ENCODE data around the gene CD180. TPM values are rescaled to one million over a fixed set of nuclear protein-coding genes. Genes with fewer than 3 reads are reported as not detected.
A peak's percentile ranks its signal among the peaks of the same experiment; 100 is the strongest.

Gene CD180
- total and polyA plus RNA-seq, 4 donors: 0.59 to 2.6 (median 2.2) TPM

DNA sequence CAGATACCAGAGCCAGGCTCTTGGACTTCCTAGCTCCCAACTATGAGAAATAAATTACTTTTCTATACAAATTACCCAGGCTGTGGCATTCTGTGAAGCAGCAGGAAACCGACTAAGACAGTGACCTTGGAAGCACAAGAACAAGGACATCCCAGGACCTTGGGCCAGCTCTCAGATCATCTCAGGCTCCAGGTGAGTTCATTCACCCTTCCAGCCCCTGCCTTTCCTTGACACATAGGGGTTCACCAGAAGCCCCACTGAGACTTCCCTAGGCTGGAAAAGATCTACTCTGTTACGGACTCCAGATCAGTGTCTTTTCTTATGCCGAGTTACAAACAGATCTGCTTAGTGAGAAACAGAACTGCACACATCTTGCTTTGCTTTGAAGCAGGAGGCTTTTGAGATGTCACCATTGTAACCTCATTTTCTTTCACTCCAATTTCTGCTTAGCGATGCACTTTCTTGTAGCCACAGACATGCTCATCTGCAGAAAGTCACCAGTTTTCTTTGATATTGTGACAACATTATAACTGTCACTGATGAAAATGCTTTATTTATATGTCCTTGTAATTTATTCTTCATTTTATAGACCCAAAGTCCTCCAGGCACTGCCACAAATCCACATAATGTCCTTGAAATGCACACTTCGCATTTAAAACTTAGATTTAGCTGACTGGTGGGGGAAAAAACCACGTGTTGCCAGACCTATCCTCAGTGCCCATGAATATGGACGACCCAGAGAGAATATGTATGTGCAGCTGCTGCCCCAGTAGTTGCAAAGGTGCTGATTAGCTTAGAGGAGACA, 8.1 kb downstream of the CD180 start:
- Histone ChIP-seq H3K9ac (ENCODE audit: insufficient read depth in 1 of 2, low read length in 2 of 2) (no peak overlapping the region), H3K4me3 (no peak overlapping the region), H3K27ac (ENCODE audit: low read depth in 1 of 2, low read length in 1 of 2) (peak overlapping the region in 1 of 2 donors; percentile 53), H3K9me3 (ENCODE audit: control insufficient read depth in 4 of 4, insufficient read depth in 3 of 4, low read length in 3 of 4) (no peaks in the 10 kb centered on the region), H3K4me1 (ENCODE audit: control insufficient read depth in 5 of 5, insufficient read depth in 5 of 5, low read length in 5 of 5) (peaks cover 0 to 38% (median 5%) of the 10 kb centered on the region in 5 donors), H3K27me3 (ENCODE audit: control insufficient read depth in 3 of 3, insufficient read depth in 3 of 3, low read length in 2 of 3) (no peaks in the 10 kb centered on the region), H3K36me3 (ENCODE audit: control insufficient read depth in 4 of 4, insufficient read depth in 4 of 4, low read length in 4 of 4) (no peaks in the 10 kb centered on the region)
- ATAC-seq (ENCODE audit: insufficient read depth, low FRiP score) (no peak), DNase-seq (no peak)
- TF ChIP-seq, protein P1, sequence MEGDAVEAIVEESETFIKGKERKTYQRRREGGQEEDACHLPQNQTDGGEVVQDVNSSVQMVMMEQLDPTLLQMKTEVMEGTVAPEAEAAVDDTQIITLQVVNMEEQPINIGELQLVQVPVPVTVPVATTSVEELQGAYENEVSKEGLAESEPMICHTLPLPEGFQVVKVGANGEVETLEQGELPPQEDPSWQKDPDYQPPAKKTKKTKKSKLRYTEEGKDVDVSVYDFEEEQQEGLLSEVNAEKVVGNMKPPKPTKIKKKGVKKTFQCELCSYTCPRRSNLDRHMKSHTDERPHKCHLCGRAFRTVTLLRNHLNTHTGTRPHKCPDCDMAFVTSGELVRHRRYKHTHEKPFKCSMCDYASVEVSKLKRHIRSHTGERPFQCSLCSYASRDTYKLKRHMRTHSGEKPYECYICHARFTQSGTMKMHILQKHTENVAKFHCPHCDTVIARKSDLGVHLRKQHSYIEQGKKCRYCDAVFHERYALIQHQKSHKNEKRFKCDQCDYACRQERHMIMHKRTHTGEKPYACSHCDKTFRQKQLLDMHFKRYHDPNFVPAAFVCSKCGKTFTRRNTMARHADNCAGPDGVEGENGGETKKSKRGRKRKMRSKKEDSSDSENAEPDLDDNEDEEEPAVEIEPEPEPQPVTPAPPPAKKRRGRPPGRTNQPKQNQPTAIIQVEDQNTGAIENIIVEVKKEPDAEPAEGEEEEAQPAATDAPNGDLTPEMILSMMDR (IDR thresholded peaks at IDR 0.05; ENCODE audit: control extremely low read depth, extremely low read depth): no peak
- 82 to 85% methylated on average over 7 of the region's 7 CpGs for WGBS, 2 donors

DNA sequence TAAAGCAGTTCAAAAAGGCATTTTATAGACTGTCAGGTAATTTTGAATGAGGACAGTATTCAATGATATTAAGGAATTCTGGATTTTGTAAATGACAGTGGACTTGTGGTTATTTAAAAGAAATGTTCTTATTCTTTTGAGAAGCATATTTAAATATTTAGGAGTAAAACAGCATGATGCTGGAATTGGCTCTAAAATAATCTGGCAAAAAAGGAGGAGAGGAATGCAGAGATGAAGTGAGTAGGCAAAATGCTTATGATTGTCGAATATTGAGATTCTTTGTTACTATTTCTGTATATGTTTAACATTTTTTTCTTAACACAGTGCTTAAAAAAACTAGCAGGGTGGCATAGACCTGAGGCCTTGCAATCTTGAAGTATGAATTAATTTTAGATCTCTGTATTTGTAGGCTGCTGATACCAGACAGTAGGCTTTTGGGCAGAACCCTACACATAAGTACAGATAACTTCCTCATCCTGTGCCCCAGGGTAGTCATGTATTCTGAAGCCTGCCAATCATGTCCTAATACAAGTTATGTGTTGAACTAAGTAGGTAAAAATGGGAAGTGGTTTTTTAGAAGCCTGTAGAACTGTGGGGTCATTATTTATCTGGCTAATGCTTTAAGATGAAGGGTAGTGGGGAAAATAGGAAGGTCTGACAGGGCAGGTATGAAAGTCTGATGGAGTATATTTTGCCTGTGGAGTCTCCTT, 9.4 kb downstream of the CD180 start:
- peak in 2 of 3 donors; percentile 68 to 70 for DNase-seq
- no peak for ATAC-seq (ENCODE audit: insufficient read depth, low FRiP score)
- Histone ChIP-seq H3K27me3 (ENCODE audit: control insufficient read depth in 3 of 3, insufficient read depth in 3 of 3, low read length in 2 of 3) (no peaks in the 10 kb centered on the region), H3K36me3 (ENCODE audit: control insufficient read depth in 4 of 4, insufficient read depth in 4 of 4, low read length in 4 of 4) (no peaks in the 10 kb centered on the region), H3K27ac (ENCODE audit: low read depth in 1 of 2, low read length in 1 of 2) (no peak overlapping the region), H3K4me3 (no peak overlapping the region), H3K4me1 (ENCODE audit: control insufficient read depth in 5 of 5, insufficient read depth in 5 of 5, low read length in 5 of 5) (peaks cover 0 to 31% (median 5%) of the 10 kb centered on the region in 5 donors), H3K9ac (ENCODE audit: insufficient read depth in 1 of 2, low read length in 2 of 2) (no peak overlapping the region), H3K9me3 (ENCODE audit: control insufficient read depth in 4 of 4, insufficient read depth in 3 of 4, low read length in 3 of 4) (no peaks in the 10 kb centered on the region)
- 35 to 36% methylated on average over 1 of the region's 1 CpG for WGBS, 2 donors
- TF ChIP-seq, protein P1 (IDR thresholded peaks at IDR 0.05; ENCODE audit: control extremely low read depth, extremely low read depth): no peak

DNA sequence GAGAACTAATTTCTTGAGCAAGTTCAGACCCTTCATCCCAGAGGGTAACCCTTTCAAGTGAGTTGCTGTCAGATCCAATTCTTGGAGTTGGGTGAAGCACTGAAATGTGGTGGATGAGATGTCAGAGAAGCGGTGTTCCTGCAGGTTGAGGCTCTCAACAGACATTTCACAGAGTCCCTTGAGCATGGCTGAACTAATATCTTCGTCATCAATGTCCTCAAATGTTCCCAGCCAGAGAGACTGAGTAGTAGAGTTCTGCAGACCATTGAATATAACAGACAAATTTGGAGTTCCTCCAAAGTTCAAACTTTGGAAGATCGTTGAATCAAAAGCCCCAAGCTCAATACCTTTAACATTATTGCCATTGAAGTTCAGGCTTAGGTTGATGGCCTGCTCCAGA, 12.7 kb downstream of the CD180 start:
- Histone ChIP-seq H3K27ac (ENCODE audit: low read depth in 1 of 2, low read length in 1 of 2) (no peak overlapping the region), H3K9me3 (ENCODE audit: control insufficient read depth in 4 of 4, insufficient read depth in 3 of 4, low read length in 3 of 4) (no peaks in the 10 kb centered on the region), H3K27me3 (ENCODE audit: control insufficient read depth in 3 of 3, insufficient read depth in 3 of 3, low read length in 2 of 3) (no peaks in the 10 kb centered on the region), H3K9ac (ENCODE audit: insufficient read depth in 1 of 2, low read length in 2 of 2) (no peak overlapping the region), H3K4me1 (ENCODE audit: control insufficient read depth in 5 of 5, insufficient read depth in 5 of 5, low read length in 5 of 5) (peaks cover 0 to 20% (median 6%) of the 10 kb centered on the region in 5 donors), H3K4me3 (no peak overlapping the region), H3K36me3 (ENCODE audit: control insufficient read depth in 4 of 4, insufficient read depth in 4 of 4, low read length in 4 of 4) (no peaks in the 10 kb centered on the region)
- TF ChIP-seq, protein P1 (IDR thresholded peaks at IDR 0.05; ENCODE audit: control extremely low read depth, extremely low read depth): no peak
- DNase-seq (no peak), ATAC-seq (ENCODE audit: insufficient read depth, low FRiP score) (no peak)
- WGBS, 2 donors: 95 to 98% methylated on average over 3 of the region's 3 CpGs

Measured in lung (tissue), 12 donors.